Thoracic aorta (tissue), 2 donors: ENCODE results near the gene MRAP. TPM values are rescaled to one million over a fixed set of nuclear protein-coding genes. Genes with fewer than 3 reads are reported as not detected.

Experiments
- ATAC-seq: fragments of 150-250 bp; one replicate; pipeline ENCODE4 v1.8.0; 2017; ENCODE audit warnings: low read depth; ENCODE audit not compliant: insufficient number of reproducible peaks, low FRiP score
- DNase-seq: peaks from one replicate; pipeline ENCODE4 v3.0.0-alpha.2; 2020; ENCODE audit warnings: low spot score
- H3K27ac ChIP-seq, 2 donors: fragments of 200-600 bp; sonication (generic); 1 replicate in 1 of 2; 2 replicates in 1 of 2; pipeline ENCODE4 v1.5.1; 2016; ENCODE audit warnings: mild to moderate bottlenecking in 2 of 2, moderate library complexity in 2 of 2
- H3K27me3 ChIP-seq: fragments of 200-600 bp; sonication (generic); replicated peaks from 2 replicates; pipeline ENCODE4 v1.6.0; 2016; ENCODE audit warnings: mild to moderate bottlenecking; ENCODE audit not compliant: insufficient read depth
- H3K36me3 ChIP-seq: fragments of 200-600 bp; sonication (generic); one replicate; pipeline ENCODE4 v1.5.1; 2016
- H3K4me1 ChIP-seq, 2 donors: fragments of 200-600 bp; sonication (generic); 1 replicate in 1 of 2; 2 replicates in 1 of 2; pipeline versions ENCODE4 v1.5.1 to v1.6.0; 2016; ENCODE audit warnings: low read depth in 2 of 2, mild to moderate bottlenecking in 1 of 2; ENCODE audit not compliant: control insufficient read depth in 1 of 2
- H3K4me3 ChIP-seq: fragments of 200-600 bp; sonication (generic); 2 replicates; pipeline ENCODE4 v1.5.1; 2016; ENCODE audit warnings: mild to moderate bottlenecking
- H3K9me3 ChIP-seq: fragments of 200-600 bp; sonication (generic); 2 replicates; pipeline ENCODE4 v1.5.1; 2016
- total RNA-seq, 2 donors: library from RNA; depleted of rRNA; stranded (reverse); fragments of >200 nt; gene quantifications; one replicate each; pipeline versions ENCODE4 v1.1.0 to v1.2.3, GENCODE V29; 2016
- TF ChIP-seq, protein P1 (sequence below): fragments of 200-600 bp; sonication (generic); IDR thresholded peaks from one replicate; pipeline ENCODE4 v1.5.1; 2019; ENCODE audit warnings: antibody characterized with exemption

MRAP gene
- total RNA-seq, 2 donors from 2014 or later: not detected

DNA sequence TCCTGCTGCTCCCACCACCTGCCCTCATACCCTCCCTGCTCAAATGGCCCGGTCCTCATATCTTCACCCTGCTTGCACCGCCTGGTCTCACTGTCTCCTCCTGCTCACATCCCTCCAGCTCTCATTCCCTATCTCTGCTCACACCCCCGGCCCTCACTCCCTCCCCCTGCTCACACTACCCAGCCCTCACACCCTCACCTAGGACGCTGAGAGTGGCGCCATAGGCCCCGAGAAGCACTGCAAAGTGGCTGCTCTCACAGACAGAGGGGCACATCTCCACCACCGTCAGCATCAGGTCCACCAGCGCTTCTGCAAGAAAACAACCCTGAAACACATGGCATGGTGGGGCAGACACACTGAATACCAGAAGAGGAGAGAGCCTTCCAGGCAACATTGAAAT lies 38.6 kb downstream of the MRAP start:
- Histone ChIP-seq H3K27ac (peak overlapping the region in 1 of 2 donors; percentile 28), H3K36me3 (peaks cover 62% of the 10 kb centered on the region), H3K27me3 (no peaks in the 10 kb centered on the region), H3K4me1 (peaks cover 0 to 7% of the 10 kb centered on the region in 2 donors), H3K4me3 (no peak overlapping the region), H3K9me3 (no peaks in the 10 kb centered on the region)
- DNase-seq (no peak), ATAC-seq (no peak)
- TF ChIP-seq, protein P1, sequence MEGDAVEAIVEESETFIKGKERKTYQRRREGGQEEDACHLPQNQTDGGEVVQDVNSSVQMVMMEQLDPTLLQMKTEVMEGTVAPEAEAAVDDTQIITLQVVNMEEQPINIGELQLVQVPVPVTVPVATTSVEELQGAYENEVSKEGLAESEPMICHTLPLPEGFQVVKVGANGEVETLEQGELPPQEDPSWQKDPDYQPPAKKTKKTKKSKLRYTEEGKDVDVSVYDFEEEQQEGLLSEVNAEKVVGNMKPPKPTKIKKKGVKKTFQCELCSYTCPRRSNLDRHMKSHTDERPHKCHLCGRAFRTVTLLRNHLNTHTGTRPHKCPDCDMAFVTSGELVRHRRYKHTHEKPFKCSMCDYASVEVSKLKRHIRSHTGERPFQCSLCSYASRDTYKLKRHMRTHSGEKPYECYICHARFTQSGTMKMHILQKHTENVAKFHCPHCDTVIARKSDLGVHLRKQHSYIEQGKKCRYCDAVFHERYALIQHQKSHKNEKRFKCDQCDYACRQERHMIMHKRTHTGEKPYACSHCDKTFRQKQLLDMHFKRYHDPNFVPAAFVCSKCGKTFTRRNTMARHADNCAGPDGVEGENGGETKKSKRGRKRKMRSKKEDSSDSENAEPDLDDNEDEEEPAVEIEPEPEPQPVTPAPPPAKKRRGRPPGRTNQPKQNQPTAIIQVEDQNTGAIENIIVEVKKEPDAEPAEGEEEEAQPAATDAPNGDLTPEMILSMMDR: no peak

DNA sequence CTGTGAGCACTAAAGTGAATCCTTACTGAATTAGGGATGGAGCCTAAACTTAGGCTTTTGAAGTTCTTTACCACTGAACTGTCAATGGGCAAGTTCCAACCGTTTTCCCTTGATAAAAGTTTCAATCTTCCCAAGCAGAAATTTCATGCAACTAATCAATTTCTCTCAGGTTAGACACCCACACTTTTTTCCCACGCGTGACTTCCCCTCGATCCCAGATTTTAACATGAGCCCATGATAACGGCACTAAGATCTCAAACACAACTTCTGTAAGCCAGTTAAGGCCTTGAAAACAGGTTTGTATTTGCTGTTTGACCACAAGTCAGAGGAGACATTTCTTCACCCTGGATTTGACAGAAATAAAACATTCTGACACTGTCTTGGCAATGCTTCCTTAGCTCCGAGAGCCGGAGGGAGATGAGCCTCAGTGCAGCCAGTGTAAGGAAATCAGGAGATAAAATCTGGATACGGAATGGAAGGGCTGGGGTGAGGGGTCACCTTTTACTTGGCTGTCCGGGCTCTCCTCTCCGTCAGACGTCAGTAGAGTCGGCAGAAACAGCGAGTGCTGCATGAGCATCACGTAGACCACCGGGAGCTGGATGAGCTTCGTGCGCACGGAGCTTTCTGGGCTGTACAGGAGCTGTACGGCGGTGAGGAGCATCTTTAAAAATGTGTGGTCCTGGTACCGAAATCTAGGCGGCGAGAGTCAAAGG lies 39.7 kb downstream of the MRAP start:
- Histone ChIP-seq H3K9me3 (no peaks in the 10 kb centered on the region), H3K4me1 (peaks cover 0 to 7% of the 10 kb centered on the region in 2 donors), H3K36me3 (peaks cover 58% of the 10 kb centered on the region), H3K27me3 (no peaks in the 10 kb centered on the region), H3K4me3 (no peak overlapping the region), H3K27ac (no peak overlapping the region)
- DNase-seq (no peak), ATAC-seq (no peak)
- TF ChIP-seq, protein P1: no peak

DNA sequence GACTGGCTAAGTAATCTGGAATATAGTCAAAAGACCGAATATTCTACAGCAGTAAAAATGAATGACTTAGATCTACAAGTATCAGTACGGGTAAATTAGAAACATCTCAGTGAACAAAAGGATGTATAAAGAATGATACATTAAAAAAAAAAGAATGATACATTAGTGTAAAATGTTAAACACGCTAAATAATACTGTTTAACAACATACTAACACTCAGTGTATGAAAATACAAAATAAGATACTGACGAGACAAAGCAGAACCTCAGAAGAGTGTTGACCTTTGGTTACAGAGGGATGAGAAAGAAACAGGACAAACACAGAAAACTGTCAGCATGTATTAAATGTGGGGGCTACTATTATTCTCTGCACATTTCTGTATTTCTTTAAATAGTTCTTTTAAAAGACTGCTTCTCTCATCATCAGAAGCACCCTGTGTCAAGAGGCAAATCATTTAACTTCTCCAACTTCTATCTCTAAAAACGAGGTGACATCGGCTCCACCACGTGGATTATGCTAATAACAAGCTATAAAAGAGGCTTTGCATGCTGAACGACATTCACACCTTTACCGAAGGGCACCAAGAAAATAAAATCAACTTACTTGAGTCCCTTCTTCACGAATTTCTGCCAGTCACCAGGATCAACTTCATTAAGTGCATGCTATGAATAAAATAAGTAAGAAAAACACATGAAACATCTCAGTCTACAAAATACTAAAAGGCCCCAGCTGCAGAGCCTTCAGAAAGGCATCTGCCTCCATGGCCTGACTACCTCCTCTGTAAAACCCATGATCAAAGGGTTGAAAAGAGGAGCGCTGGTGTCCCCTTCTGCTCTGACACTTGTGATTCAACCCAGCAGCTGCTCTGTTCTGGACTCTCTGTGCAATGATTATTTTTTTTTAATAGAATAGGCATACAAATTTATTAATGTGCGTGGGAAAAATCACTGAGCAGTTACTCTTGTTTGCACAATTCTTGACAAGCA lies 42.5 kb downstream of the MRAP start:
- no peak overlapping the region for H3K4me3 ChIP-seq
- peaks cover 68% of the 10 kb centered on the region for H3K36me3 ChIP-seq
- no peaks in the 10 kb centered on the region for H3K9me3 ChIP-seq
- TF ChIP-seq, protein P1: no peak
- no peaks in the 10 kb centered on the region for H3K27me3 ChIP-seq
- ATAC-seq: no peak
- H3K4me1 ChIP-seq: peaks cover 0 to 7% of the 10 kb centered on the region in 2 donors
- no peak for DNase-seq
- H3K27ac ChIP-seq: no peak overlapping the region

DNA sequence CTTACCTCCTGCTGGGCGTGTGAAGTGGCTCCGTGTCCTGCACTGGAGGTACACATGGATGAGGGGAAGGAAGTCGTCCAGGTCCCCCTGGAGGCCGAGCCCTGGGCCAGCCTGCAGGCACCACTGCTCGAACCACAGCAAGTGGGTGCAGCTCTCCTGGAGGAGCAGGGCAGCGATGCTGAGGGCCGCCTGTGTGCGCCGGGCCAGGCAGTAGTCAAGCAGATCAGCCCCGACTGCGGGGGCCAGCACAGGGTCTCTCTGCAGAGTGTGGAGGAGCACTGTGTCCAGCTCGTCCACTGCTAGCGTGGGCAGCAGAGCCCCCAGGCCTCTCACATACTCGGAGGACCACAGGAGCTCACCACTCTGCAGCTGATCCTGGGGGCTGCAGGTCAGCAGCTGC lies 48.3 kb downstream of the MRAP start:
- H3K27ac ChIP-seq: no peak overlapping the region
- no peaks in the 10 kb centered on the region for H3K4me1 ChIP-seq
- no peak overlapping the region for H3K4me3 ChIP-seq
- no peak for ATAC-seq
- no peaks in the 10 kb centered on the region for H3K27me3 ChIP-seq
- no peaks in the 10 kb centered on the region for H3K9me3 ChIP-seq
- no peak for DNase-seq
- TF ChIP-seq, protein P1: no peak
- peaks cover 88% of the 10 kb centered on the region for H3K36me3 ChIP-seq

DNA sequence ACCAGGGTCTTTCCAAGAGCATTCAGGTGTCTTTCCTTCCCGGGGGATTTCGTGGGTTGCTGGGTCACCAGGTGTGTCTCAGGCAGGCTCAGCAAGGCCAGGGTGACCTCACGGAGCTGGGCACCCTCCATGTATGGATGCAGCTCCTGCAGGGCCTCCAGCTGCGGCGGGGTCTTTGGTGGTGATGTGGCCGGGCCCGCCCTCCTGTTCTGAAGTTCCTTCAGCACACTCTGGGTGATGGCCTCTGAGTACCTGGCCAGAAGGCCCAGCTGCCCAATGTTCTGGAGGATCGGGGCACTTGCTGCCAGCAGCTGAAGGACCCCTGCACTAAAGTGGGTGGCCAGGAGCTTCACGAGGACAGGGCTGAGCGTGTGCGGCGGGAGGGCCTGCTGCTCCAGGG lies 48.7 kb downstream of the MRAP start:
- DNase-seq (no peak), ATAC-seq (no peak)
- TF ChIP-seq, protein P1: no peak
- H3K36me3 ChIP-seq: peaks cover 92% of the 10 kb centered on the region
- H3K27me3 ChIP-seq: no peaks in the 10 kb centered on the region
- no peaks in the 10 kb centered on the region for H3K9me3 ChIP-seq
- H3K4me1 ChIP-seq: no peaks in the 10 kb centered on the region
- no peak overlapping the region for H3K27ac ChIP-seq
- H3K4me3 ChIP-seq: no peak overlapping the region
